Endodermal cell (in vitro differentiated cells): ENCODE data around the gene DCAF11. TPM values are rescaled to one million over a fixed set of nuclear protein-coding genes. Genes with fewer than 3 reads are reported as not detected.

ENCODE experiments used
- DNase-seq: peaks from one replicate; pipeline ENCODE4 v3.0.0-alpha.2; 2017
- H3K27ac ChIP-seq: 2 replicates; pipeline ENCODE4 v1.5.1; 2013; ENCODE audit warnings: mild to moderate bottlenecking, low read depth, low read length, moderate library complexity
- H3K27me3 ChIP-seq: 2 replicates; pipeline ENCODE4 v1.6.1; 2013; ENCODE audit warnings: mild to moderate bottlenecking, low read length, moderate library complexity; ENCODE audit not compliant: insufficient read depth, control insufficient read depth, poor library complexity, severe bottlenecking
- H3K36me3 ChIP-seq: 2 replicates; pipeline ENCODE4 v1.7.0; 2013; ENCODE audit warnings: mild to moderate bottlenecking, low read length, moderate library complexity; ENCODE audit not compliant: control insufficient read depth, insufficient read depth
- H3K4me1 ChIP-seq: one replicate; pipeline ENCODE4 v1.7.0; 2013; ENCODE audit warnings: low read length; ENCODE audit not compliant: control insufficient read depth, insufficient read depth
- H3K4me3 ChIP-seq: 2 replicates; pipeline ENCODE4 v1.5.1; 2013; ENCODE audit warnings: mild to moderate bottlenecking, low read length, moderate library complexity
- H3K9ac ChIP-seq: 2 replicates; pipeline ENCODE4 v1.6.1; 2013; ENCODE audit warnings: mild to moderate bottlenecking, low read length, moderate library complexity; ENCODE audit not compliant: poor library complexity, severe bottlenecking; ENCODE audit errors: extremely low read depth
- H3K9me3 ChIP-seq: 2 replicates; pipeline ENCODE4 v1.6.1; 2013; ENCODE audit warnings: mild to moderate bottlenecking, low read length, moderate library complexity; ENCODE audit not compliant: control insufficient read depth
- H3K27ac Mint-ChIP-seq: 2 replicates; pipeline ENCODE4 v1.8.0; 2020; ENCODE audit warnings: mixed read lengths
- H3K27me3 Mint-ChIP-seq: 2 replicates; pipeline ENCODE4 v1.8.0; 2021; ENCODE audit warnings: mild to moderate bottlenecking, mixed read lengths; ENCODE audit not compliant: insufficient read depth
- H3K36me3 Mint-ChIP-seq: 2 replicates; pipeline ENCODE4 v1.8.0; 2020; ENCODE audit warnings: low read depth, mixed read lengths
- H3K4me1 Mint-ChIP-seq: 2 replicates; pipeline ENCODE4 v1.8.0; 2020; ENCODE audit warnings: mixed read lengths
- H3K4me3 Mint-ChIP-seq: 2 replicates; pipeline ENCODE4 v1.8.0; 2020; ENCODE audit warnings: mild to moderate bottlenecking, moderate library complexity, mixed read lengths
- H3K9me3 Mint-ChIP-seq: 2 replicates; pipeline ENCODE4 v1.8.0; 2020; ENCODE audit warnings: mild to moderate bottlenecking, mixed read lengths
- CTCF ChIP-seq: fragments of 200-600 bp; sonication (generic); conservative IDR thresholded peaks from 2 replicates; pipeline ENCODE4 v1.5.0; 2021; ENCODE audit warnings: antibody characterized with exemption, mild to moderate bottlenecking
- WGBS, 2 experiments: methylation state at CpG; one replicate each; pipeline versions ENCODE4 v1.1.5 to v1.1.7; 2013; ENCODE audit warnings: missing lambda C conversion rate in 2 of 2, mixed read lengths in 1 of 2; ENCODE audit not compliant: insufficient coverage in 1 of 2, insufficient read length in 1 of 2; 5-methylcytosine and 5-hydroxymethylcytosine counted together
- total RNA-seq, 2 donors: library from RNA; stranded (reverse); fragmentation: NEBNext Ultra II Directional in 1 of 2; extraction: Animal tissue kit (Norgen Biotek cat#: 25700) in 1 of 2; gene quantifications; 2 replicates in 1 of 2; 3 replicates in 1 of 2; pipeline ENCODE4 v1.2.1, GENCODE V29; 2021

DCAF11 gene
- total RNA-seq, 2 donors from 2014 or later: 71.1 to 72.2 TPM

- peaks cover 34% of the 10 kb centered on the region for H3K27me3 Mint-ChIP-seq
- Histone ChIP-seq H3K9me3 (no peaks in the 10 kb centered on the region), H3K36me3 (no peaks in the 10 kb centered on the region), H3K4me1 (peaks cover 23% of the 10 kb centered on the region), H3K27me3 (peaks cover 37% of the 10 kb centered on the region), H3K27ac (no peak overlapping the region), H3K9ac (no peak overlapping the region), H3K4me3 (no peak overlapping the region)
- H3K9me3 Mint-ChIP-seq: no peaks in the 10 kb centered on the region
- no peak overlapping the region for H3K4me3 Mint-ChIP-seq
- H3K36me3 Mint-ChIP-seq: no peaks in the 10 kb centered on the region
- peaks cover 37% of the 10 kb centered on the region for H3K4me1 Mint-ChIP-seq
- TF ChIP-seq CTCF: no peak
- DNase-seq: no peak
- H3K27ac Mint-ChIP-seq: no peak overlapping the region
- WGBS, 2 experiments: 92 to 94% methylated on average over 3 of the region's 3 CpGs
Observed at GRCh38 chr14:24085215-24085614, 29.4 kb upstream of the DCAF11 start.

DNA sequence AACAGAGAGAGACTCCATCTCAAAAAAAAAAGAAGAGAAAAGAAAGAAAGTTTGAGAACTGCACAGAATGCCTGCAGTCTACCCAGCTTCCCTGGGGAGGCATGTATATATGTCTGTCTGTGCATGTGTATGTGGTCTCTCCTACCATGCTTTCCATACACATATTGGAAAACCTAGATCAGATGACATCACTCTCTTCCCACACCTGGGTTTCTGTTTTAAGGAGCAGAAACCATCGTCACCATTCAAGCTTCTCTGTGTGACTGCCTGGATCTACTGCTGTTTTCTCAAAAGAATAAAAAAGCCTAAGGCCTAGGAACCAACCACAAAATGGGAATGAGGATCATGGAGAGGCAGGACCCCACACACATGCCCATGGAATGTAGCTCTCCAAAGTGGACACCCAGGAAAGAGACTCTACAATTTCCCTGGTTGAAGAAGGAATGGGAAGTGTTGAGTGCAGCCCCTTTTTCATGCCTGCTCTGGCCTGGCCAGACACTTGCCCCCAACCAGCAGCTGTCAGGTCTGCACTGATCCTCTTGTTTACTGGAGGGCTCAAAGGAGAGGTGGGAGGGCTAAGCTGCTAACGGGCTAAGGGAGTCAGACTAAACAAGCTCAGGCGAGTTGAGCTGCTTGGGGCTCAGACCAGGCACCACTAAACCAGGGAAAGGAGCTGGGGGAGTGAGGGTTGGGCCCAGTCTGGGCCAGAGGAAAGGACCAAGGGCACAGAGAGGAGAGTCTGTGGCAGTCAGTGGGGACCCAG is 28.2 kb upstream of the DCAF11 start:
- Histone ChIP-seq H3K27me3 (peaks cover 30% of the 10 kb centered on the region), H3K4me3 (peak overlapping the region; percentile 30), H3K27ac (no peak overlapping the region), H3K9ac (no peak overlapping the region), H3K4me1 (peaks cover 19% of the 10 kb centered on the region), H3K36me3 (no peaks in the 10 kb centered on the region), H3K9me3 (no peaks in the 10 kb centered on the region)
- no peak overlapping the region for H3K4me3 Mint-ChIP-seq
- DNase-seq: no peak
- TF ChIP-seq CTCF: no peak
- no peaks in the 10 kb centered on the region for H3K9me3 Mint-ChIP-seq
- H3K27me3 Mint-ChIP-seq: peaks cover 27% of the 10 kb centered on the region
- 42 to 50% methylated on average over 3 of the region's 3 CpGs for WGBS, 2 experiments
- H3K4me1 Mint-ChIP-seq: peaks cover 38% of the 10 kb centered on the region
- no peaks in the 10 kb centered on the region for H3K36me3 Mint-ChIP-seq
- H3K27ac Mint-ChIP-seq: peak overlapping the region; percentile 13

GRCh38 chr14:24087004-24087403 is 27.6 kb upstream of the DCAF11 start:
- no peak for DNase-seq
- Mint-ChIP-seq H3K27me3 (peaks cover 24% of the 10 kb centered on the region), H3K4me1 (peaks cover 37% of the 10 kb centered on the region), H3K36me3 (no peaks in the 10 kb centered on the region), H3K4me3 (no peak overlapping the region), H3K27ac (no peak overlapping the region), H3K9me3 (no peaks in the 10 kb centered on the region)
- WGBS, 2 experiments: 90 to 100% methylated on average over 1 of the region's 1 CpG
- peaks cover 27% of the 10 kb centered on the region for H3K27me3 ChIP-seq
- no peak overlapping the region for H3K27ac ChIP-seq
- TF ChIP-seq CTCF: no peak
- peak overlapping the region; percentile 30 for H3K4me3 ChIP-seq
- H3K4me1 ChIP-seq: peaks cover 16% of the 10 kb centered on the region
- no peaks in the 10 kb centered on the region for H3K9me3 ChIP-seq
- no peak overlapping the region for H3K9ac ChIP-seq
- H3K36me3 ChIP-seq: no peaks in the 10 kb centered on the region
